K562 (cell line): ENCODE results near the gene EOGT. TPM values are rescaled to one million over a fixed set of nuclear protein-coding genes. Genes with fewer than 3 reads are reported as not detected.

ENCODE experiments used
- CEBPB ChIP-seq: fragments of 450-650 bp; IDR thresholded peaks from 2 replicates; pipeline ENCODE4 v1.6.1; 2016; ENCODE audit warnings: missing genetic modification characterization, missing compliant biosample characterization
- GABPA ChIP-seq: fragments of 200-800 bp; sonication (Bioruptor generic); conservative IDR thresholded peaks from 2 replicates; pipeline ENCODE4 v1.6.1; 2016; ENCODE audit warnings: low read depth, missing genetic modification characterization, missing compliant biosample characterization
- POLR2H ChIP-seq: IDR thresholded peaks from 2 replicates; pipeline ENCODE4 v1.6.1; 2016; ENCODE audit warnings: missing genetic modification characterization, low read depth, mild to moderate bottlenecking, control low read depth, missing compliant biosample characterization, moderate library complexity
- PRPF4 ChIP-seq: fragments of 200-400 bp; formaldehyde crosslinking; IDR thresholded peaks from one replicate; pipeline ENCODE4 v1.6.1; 2017; ENCODE audit warnings: low read length, low read depth, mild to moderate bottlenecking; ENCODE audit not compliant: insufficient read depth, poor library complexity, severe bottlenecking
- TAF7 ChIP-seq: fragments of 450-650 bp; IDR thresholded peaks from 2 replicates; pipeline ENCODE4 v1.6.1; 2016; ENCODE audit warnings: missing genetic modification characterization, missing compliant biosample characterization
- XRCC4 ChIP-seq: IDR thresholded peaks from one replicate; pipeline ENCODE4 v1.6.1; 2011; ENCODE audit not compliant: insufficient read depth, insufficient read length; ENCODE audit errors: extremely low read depth
- polyA plus RNA-seq, 8 experiments: library from polyadenylated mRNA; depleted of rRNA in 4 of 8; stranded (reverse) in 5 of 8; unstranded in 3 of 8; fragments of >200 nt; fragmentation: Nextera tagmentation in 2 of 8; fragmentation: Illumina TruSeq in 1 of 8; extraction: Ambion mirVana in 2 of 8; extraction: Trizol in 1 of 8; gene quantifications; 2 replicates each; pipeline versions ENCODE4 v1.2.1 to v1.2.3, GENCODE V29; 2011 to 2014; ENCODE audit warnings: inconsistent platforms in 1 of 8, missing spikeins in 1 of 8
- total RNA-seq, 7 experiments: library from RNA; depleted of rRNA in 6 of 7; stranded (reverse); fragments of >200 nt in 6 of 7; fragmentation: Illumina TruSeq in 2 of 7; extraction: Trizol in 2 of 7; gene quantifications; 2 replicates each; pipeline versions ENCODE4 v1.2.1 to v1.2.3, GENCODE V29; 2011 to 2021; ENCODE audit warnings: low replicate concordance in 1 of 7
- TF ChIP-seq, protein P1 (sequence below), 2 experiments: fragments of 450-650 bp; IDR thresholded peaks; 2 replicates each; pipeline ENCODE4 v1.6.1; 2016; ENCODE audit warnings: mild to moderate bottlenecking in 2 of 2, borderline replicate concordance in 1 of 2, low read depth in 1 of 2, moderate library complexity in 1 of 2
- TF ChIP-seq, protein P2 (sequence below): fragments of 200-600 bp; sonication (generic); IDR thresholded peaks from one replicate; pipeline ENCODE4 v1.6.1; 2012; ENCODE audit warnings: mild to moderate bottlenecking, low read depth, low read length, inconsistent platforms

The EOGT gene
- total and polyA plus RNA-seq, 9 of the 15 experiments (the other 6 are each of a cell fraction or from before 2014, with no cell fraction given), result 3.6 to 17.9 (median 7.4) TPM

DNA sequence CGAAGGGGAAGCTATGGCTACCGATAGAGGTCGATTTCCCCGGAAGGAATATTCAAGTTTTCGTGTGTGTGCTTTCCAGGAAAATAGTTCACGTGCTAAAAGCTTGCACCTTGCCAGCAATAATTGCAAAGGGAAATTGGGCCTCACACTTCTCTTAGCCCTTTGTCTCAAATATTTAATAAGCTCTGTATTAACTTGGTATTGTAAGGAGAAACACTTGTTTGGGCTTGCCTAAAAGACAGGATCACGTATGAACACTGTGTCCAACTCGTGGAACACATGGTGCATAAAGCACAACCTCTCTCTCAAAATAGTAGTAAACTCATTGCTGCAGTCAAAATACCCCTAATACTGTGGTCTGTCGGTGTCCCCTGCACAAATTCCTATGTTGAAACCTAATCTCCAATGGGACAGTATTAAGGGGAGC is 39.0 kb upstream of the EOGT start (continued):
- TF ChIP-seq, protein P1, sequence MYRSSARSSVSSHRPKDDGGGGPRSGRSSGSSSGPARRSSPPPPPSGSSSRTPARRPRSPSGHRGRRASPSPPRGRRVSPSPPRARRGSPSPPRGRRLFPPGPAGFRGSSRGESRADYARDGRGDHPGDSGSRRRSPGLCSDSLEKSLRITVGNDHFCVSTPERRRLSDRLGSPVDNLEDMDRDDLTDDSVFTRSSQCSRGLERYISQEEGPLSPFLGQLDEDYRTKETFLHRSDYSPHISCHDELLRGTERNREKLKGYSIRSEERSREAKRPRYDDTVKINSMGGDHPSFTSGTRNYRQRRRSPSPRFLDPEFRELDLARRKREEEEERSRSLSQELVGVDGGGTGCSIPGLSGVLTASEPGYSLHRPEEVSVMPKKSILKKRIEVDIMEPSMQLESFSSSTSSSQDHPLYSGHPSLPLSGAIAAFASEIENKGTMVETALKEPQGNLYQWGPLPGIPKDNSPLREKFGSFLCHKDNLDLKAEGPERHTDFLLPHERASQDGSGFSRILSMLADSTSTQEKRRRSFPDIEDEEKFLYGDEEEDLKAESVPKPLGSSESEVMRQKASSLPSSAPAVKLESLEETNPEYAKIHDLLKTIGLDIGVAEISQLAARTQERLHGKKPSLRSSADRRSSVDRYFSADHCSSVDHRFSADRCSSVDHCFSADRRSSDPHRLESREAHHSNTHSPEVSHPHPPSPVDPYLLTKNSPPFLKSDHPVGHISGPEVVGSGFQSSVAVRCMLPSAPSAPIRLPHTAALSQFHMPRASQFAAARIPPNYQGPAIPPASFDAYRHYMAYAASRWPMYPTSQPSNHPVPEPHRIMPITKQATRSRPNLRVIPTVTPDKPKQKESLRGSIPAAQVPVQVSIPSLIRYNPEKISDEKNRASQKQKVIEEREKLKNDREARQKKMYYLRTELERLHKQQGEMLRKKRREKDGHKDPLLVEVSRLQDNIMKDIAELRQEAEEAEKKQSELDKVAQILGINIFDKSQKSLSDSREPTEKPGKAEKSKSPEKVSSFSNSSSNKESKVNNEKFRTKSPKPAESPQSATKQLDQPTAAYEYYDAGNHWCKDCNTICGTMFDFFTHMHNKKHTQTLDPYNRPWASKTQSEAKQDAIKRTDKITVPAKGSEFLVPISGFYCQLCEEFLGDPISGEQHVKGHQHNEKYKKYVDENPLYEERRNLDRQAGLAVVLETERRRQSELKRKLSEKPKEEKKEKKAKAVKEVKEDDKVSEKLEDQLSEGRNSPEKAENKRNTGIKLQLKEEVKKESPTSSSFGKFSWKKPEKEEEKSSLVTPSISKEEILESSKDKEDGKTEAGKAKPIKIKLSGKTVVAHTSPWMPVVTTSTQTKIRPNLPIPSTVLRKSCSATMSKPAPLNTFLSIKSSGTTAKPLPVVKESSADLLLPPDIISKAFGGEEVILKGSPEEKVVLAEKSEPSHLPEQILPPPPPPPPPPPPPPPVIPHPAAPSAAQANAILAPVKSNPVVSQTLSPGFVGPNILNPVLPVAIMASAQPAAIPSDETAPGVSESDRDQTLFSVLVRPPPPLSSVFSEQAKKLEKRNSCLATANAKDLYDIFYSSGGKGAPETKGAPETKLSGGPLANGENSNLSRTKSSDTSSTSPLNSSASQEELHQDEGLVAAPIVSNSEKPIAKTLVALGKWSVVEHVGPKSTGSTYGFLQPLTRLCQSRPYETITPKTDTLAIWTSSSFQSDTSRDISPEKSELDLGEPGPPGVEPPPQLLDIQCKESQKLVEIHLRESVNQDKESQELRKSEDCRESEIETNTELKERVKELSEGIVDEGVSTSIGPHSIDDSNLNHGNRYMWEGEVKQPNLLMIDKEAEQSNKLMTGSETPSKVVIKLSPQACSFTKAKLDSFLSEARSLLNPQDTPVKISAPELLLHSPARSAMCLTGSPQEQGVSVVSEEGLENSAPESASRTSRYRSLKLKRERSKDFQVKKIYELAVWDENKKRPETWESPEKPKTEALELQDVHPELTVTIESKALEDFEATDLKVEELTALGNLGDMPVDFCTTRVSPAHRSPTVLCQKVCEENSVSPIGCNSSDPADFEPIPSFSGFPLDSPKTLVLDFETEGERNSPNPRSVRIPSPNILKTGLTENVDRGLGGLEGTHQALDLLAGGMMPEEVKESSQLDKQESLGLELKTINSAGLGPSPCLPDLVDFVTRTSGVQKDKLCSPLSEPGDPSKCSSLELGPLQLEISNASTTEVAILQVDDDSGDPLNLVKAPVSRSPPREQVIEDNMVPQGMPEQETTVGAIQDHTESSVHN (IDR thresholded peaks at IDR 0.05; ENCODE audit: borderline replicate concordance in 1 of 2, low read depth in 1 of 2), result no peak
- TF ChIP-seq TAF7 (tag), result no peak
- no peak for TF ChIP-seq XRCC4
- peak; percentile 42; the same call in 1 of the 2 replicates for TF ChIP-seq GABPA (tag)
- no peak for TF ChIP-seq CEBPB (tag)
- TF ChIP-seq PRPF4, result no peak
- TF ChIP-seq, protein P2, sequence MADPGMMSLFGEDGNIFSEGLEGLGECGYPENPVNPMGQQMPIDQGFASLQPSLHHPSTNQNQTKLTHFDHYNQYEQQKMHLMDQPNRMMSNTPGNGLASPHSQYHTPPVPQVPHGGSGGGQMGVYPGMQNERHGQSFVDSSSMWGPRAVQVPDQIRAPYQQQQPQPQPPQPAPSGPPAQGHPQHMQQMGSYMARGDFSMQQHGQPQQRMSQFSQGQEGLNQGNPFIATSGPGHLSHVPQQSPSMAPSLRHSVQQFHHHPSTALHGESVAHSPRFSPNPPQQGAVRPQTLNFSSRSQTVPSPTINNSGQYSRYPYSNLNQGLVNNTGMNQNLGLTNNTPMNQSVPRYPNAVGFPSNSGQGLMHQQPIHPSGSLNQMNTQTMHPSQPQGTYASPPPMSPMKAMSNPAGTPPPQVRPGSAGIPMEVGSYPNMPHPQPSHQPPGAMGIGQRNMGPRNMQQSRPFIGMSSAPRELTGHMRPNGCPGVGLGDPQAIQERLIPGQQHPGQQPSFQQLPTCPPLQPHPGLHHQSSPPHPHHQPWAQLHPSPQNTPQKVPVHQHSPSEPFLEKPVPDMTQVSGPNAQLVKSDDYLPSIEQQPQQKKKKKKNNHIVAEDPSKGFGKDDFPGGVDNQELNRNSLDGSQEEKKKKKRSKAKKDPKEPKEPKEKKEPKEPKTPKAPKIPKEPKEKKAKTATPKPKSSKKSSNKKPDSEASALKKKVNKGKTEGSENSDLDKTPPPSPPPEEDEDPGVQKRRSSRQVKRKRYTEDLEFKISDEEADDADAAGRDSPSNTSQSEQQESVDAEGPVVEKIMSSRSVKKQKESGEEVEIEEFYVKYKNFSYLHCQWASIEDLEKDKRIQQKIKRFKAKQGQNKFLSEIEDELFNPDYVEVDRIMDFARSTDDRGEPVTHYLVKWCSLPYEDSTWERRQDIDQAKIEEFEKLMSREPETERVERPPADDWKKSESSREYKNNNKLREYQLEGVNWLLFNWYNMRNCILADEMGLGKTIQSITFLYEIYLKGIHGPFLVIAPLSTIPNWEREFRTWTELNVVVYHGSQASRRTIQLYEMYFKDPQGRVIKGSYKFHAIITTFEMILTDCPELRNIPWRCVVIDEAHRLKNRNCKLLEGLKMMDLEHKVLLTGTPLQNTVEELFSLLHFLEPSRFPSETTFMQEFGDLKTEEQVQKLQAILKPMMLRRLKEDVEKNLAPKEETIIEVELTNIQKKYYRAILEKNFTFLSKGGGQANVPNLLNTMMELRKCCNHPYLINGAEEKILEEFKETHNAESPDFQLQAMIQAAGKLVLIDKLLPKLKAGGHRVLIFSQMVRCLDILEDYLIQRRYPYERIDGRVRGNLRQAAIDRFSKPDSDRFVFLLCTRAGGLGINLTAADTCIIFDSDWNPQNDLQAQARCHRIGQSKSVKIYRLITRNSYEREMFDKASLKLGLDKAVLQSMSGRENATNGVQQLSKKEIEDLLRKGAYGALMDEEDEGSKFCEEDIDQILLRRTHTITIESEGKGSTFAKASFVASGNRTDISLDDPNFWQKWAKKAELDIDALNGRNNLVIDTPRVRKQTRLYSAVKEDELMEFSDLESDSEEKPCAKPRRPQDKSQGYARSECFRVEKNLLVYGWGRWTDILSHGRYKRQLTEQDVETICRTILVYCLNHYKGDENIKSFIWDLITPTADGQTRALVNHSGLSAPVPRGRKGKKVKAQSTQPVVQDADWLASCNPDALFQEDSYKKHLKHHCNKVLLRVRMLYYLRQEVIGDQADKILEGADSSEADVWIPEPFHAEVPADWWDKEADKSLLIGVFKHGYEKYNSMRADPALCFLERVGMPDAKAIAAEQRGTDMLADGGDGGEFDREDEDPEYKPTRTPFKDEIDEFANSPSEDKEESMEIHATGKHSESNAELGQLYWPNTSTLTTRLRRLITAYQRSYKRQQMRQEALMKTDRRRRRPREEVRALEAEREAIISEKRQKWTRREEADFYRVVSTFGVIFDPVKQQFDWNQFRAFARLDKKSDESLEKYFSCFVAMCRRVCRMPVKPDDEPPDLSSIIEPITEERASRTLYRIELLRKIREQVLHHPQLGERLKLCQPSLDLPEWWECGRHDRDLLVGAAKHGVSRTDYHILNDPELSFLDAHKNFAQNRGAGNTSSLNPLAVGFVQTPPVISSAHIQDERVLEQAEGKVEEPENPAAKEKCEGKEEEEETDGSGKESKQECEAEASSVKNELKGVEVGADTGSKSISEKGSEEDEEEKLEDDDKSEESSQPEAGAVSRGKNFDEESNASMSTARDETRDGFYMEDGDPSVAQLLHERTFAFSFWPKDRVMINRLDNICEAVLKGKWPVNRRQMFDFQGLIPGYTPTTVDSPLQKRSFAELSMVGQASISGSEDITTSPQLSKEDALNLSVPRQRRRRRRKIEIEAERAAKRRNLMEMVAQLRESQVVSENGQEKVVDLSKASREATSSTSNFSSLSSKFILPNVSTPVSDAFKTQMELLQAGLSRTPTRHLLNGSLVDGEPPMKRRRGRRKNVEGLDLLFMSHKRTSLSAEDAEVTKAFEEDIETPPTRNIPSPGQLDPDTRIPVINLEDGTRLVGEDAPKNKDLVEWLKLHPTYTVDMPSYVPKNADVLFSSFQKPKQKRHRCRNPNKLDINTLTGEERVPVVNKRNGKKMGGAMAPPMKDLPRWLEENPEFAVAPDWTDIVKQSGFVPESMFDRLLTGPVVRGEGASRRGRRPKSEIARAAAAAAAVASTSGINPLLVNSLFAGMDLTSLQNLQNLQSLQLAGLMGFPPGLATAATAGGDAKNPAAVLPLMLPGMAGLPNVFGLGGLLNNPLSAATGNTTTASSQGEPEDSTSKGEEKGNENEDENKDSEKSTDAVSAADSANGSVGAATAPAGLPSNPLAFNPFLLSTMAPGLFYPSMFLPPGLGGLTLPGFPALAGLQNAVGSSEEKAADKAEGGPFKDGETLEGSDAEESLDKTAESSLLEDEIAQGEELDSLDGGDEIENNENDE, result no peak
- peak; percentile 61; the same call in 1 of the 2 replicates for TF ChIP-seq POLR2H (tag)
